ENCODE measurements around the gene DNAH10.

DNA sequence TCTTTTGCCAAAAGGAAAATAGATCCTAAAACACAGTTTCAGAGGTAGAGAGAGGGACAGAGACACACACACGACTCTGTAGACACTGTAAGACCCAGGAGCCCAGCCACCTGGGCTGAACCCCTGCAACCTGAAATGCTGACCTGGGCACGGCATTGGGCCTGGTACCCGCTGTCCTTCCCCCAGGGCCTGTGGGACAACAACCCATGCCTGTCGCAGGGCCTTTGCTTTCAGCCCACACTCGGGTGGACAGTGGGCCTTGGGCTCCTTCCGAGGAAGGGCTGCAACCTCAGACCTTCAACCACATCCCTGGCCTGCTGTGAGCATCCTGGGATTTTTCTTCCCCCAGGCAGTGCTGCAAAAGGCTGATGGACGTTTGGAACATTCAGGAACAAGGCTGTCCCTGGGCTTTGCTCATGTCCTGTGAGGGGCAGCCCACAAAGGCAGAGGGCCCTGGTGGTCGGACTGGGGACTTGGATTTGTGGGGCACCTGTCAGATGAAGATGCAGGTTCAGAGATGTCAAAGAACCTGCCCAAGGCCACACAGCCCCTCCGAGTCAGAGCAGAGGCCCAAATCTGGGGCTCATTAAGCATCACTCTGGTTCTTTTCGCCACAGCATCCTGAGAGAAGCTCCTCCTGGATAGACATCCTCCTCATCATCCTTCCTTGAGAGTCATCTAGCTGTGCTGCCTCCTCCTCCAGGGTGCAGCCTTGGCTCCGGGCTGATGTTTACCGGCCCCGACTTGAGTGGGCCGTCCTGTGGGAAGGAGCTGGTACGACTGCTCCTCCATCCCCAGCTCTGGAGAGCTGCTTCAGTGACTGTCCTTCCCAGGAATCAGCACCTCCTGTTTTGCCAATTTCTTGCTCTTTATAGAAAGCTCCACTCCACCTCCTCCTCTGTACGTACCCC is 177.9 kb downstream of the DNAH10 start:
- no peak for TF ChIP-seq CTCF (IDR thresholded peaks at IDR 0.05)
- TF ChIP-seq POLR2A (IDR thresholded peaks at IDR 0.05): no peak

Measured in adrenal gland (tissue), 5 donors.